ENCODE data around the gene NMUR1.

- TF ChIP-seq, protein P1, sequence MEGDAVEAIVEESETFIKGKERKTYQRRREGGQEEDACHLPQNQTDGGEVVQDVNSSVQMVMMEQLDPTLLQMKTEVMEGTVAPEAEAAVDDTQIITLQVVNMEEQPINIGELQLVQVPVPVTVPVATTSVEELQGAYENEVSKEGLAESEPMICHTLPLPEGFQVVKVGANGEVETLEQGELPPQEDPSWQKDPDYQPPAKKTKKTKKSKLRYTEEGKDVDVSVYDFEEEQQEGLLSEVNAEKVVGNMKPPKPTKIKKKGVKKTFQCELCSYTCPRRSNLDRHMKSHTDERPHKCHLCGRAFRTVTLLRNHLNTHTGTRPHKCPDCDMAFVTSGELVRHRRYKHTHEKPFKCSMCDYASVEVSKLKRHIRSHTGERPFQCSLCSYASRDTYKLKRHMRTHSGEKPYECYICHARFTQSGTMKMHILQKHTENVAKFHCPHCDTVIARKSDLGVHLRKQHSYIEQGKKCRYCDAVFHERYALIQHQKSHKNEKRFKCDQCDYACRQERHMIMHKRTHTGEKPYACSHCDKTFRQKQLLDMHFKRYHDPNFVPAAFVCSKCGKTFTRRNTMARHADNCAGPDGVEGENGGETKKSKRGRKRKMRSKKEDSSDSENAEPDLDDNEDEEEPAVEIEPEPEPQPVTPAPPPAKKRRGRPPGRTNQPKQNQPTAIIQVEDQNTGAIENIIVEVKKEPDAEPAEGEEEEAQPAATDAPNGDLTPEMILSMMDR (IDR thresholded peaks at IDR 0.05), result no peak
- no peak for TF ChIP-seq EP300 (IDR thresholded peaks at IDR 0.05; ENCODE audit: low read depth)
- no peak for TF ChIP-seq POLR2A (IDR thresholded peaks at IDR 0.05)
These were observed 5.7 kb upstream of the NMUR1 start for GRCh38 chr2:231535961-231536360.
